ENCODE data around the gene TINAGL1. TPM values are rescaled to one million over a fixed set of nuclear protein-coding genes. Genes with fewer than 3 reads are reported as not detected.

Gene TINAGL1
- polyA plus RNA-seq, 2 donors: 16.4 to 20.0 TPM

- Histone ChIP-seq H3K27me3 (ENCODE audit: control insufficient read depth in 1 of 2, insufficient read depth in 2 of 2, low read length in 2 of 2) (no peaks in the 10 kb centered on the region), H3K9me3 (ENCODE audit: control insufficient read depth in 2 of 2, insufficient read depth in 1 of 2, low read depth in 1 of 2, low read length in 1 of 2) (no peaks in the 10 kb centered on the region), H3K4me3 (ENCODE audit: low read depth in 1 of 2, low read length in 2 of 2) (peak overlapping the region; percentile 26 to 32), H3K36me3 (ENCODE audit: control insufficient read depth in 2 of 2, insufficient read depth in 2 of 2, low read length in 1 of 2) (no peaks in the 10 kb centered on the region), H3K4me1 (ENCODE audit: control insufficient read depth in 2 of 2, insufficient read depth in 2 of 2, low read length in 1 of 2) (peaks cover 3 to 6% of the 10 kb centered on the region in 2 donors), H3K27ac (ENCODE audit: low read depth in 2 of 2, low read length in 1 of 2) (no peak overlapping the region)
- WGBS, 2 donors: 11 to 13% methylated on average over 49 to 56 of the region's 56 CpGs
These were observed 41.8 kb downstream of the TINAGL1 start for GRCh38 chr1:31617916-31618746.

- no peaks in the 10 kb centered on the region for H3K9me3 ChIP-seq (ENCODE audit: control insufficient read depth in 2 of 2, insufficient read depth in 1 of 2, low read depth in 1 of 2, low read length in 1 of 2)
- H3K36me3 ChIP-seq (ENCODE audit: control insufficient read depth in 2 of 2, insufficient read depth in 2 of 2, low read length in 1 of 2): no peaks in the 10 kb centered on the region
- no peak overlapping the region for H3K27ac ChIP-seq (ENCODE audit: low read depth in 2 of 2, low read length in 1 of 2)
- H3K4me1 ChIP-seq (ENCODE audit: control insufficient read depth in 2 of 2, insufficient read depth in 2 of 2, low read length in 1 of 2): peaks cover 3 to 6% of the 10 kb centered on the region in 2 donors
- no peaks in the 10 kb centered on the region for H3K27me3 ChIP-seq (ENCODE audit: control insufficient read depth in 1 of 2, insufficient read depth in 2 of 2, low read length in 2 of 2)
- H3K4me3 ChIP-seq (ENCODE audit: low read depth in 1 of 2, low read length in 2 of 2): no peak overlapping the region
- 76 to 79% methylated on average over 23 of the region's 23 CpGs for WGBS, 2 donors
These were observed 42.9 kb downstream of the TINAGL1 start for GRCh38 chr1:31618916-31619846.

GRCh38 chr1:31620631-31621497, 44.5 kb downstream of the TINAGL1 start:
- peaks cover 3 to 6% of the 10 kb centered on the region in 2 donors for H3K4me1 ChIP-seq (ENCODE audit: control insufficient read depth in 2 of 2, insufficient read depth in 2 of 2, low read length in 1 of 2)
- H3K27ac ChIP-seq (ENCODE audit: low read depth in 2 of 2, low read length in 1 of 2): no peak overlapping the region
- 91 to 92% methylated on average over 20 of the region's 20 CpGs for WGBS, 2 donors
- no peaks in the 10 kb centered on the region for H3K36me3 ChIP-seq (ENCODE audit: control insufficient read depth in 2 of 2, insufficient read depth in 2 of 2, low read length in 1 of 2)
- no peaks in the 10 kb centered on the region for H3K9me3 ChIP-seq (ENCODE audit: control insufficient read depth in 2 of 2, insufficient read depth in 1 of 2, low read depth in 1 of 2, low read length in 1 of 2)
- no peak overlapping the region for H3K4me3 ChIP-seq (ENCODE audit: low read depth in 1 of 2, low read length in 2 of 2)
- no peaks in the 10 kb centered on the region for H3K27me3 ChIP-seq (ENCODE audit: control insufficient read depth in 1 of 2, insufficient read depth in 2 of 2, low read length in 2 of 2)

GRCh38 chr1:31621498-31621820, 45.1 kb downstream of the TINAGL1 start:
- 90 to 93% methylated on average over 5 of the region's 5 CpGs for WGBS, 2 donors
- no peaks in the 10 kb centered on the region for H3K36me3 ChIP-seq (ENCODE audit: control insufficient read depth in 2 of 2, insufficient read depth in 2 of 2, low read length in 1 of 2)
- H3K9me3 ChIP-seq (ENCODE audit: control insufficient read depth in 2 of 2, insufficient read depth in 1 of 2, low read depth in 1 of 2, low read length in 1 of 2): no peaks in the 10 kb centered on the region
- peaks cover 3 to 6% of the 10 kb centered on the region in 2 donors for H3K4me1 ChIP-seq (ENCODE audit: control insufficient read depth in 2 of 2, insufficient read depth in 2 of 2, low read length in 1 of 2)
- no peak overlapping the region for H3K27ac ChIP-seq (ENCODE audit: low read depth in 2 of 2, low read length in 1 of 2)
- no peaks in the 10 kb centered on the region for H3K27me3 ChIP-seq (ENCODE audit: control insufficient read depth in 1 of 2, insufficient read depth in 2 of 2, low read length in 2 of 2)
- no peak overlapping the region for H3K4me3 ChIP-seq (ENCODE audit: low read depth in 1 of 2, low read length in 2 of 2)

GRCh38 chr1:31621847-31622730, 45.8 kb downstream of the TINAGL1 start:
- Histone ChIP-seq H3K4me1 (ENCODE audit: control insufficient read depth in 2 of 2, insufficient read depth in 2 of 2, low read length in 1 of 2) (peaks cover 3 to 6% of the 10 kb centered on the region in 2 donors), H3K4me3 (ENCODE audit: low read depth in 1 of 2, low read length in 2 of 2) (no peak overlapping the region), H3K27ac (ENCODE audit: low read depth in 2 of 2, low read length in 1 of 2) (no peak overlapping the region), H3K27me3 (ENCODE audit: control insufficient read depth in 1 of 2, insufficient read depth in 2 of 2, low read length in 2 of 2) (no peaks in the 10 kb centered on the region), H3K9me3 (ENCODE audit: control insufficient read depth in 2 of 2, insufficient read depth in 1 of 2, low read depth in 1 of 2, low read length in 1 of 2) (no peaks in the 10 kb centered on the region), H3K36me3 (ENCODE audit: control insufficient read depth in 2 of 2, insufficient read depth in 2 of 2, low read length in 1 of 2) (no peaks in the 10 kb centered on the region)
- 70 to 81% methylated on average over 15 of the region's 15 CpGs for WGBS, 2 donors

- WGBS, 2 donors: 96 to 99% methylated on average over 12 of the region's 12 CpGs
- Histone ChIP-seq H3K27ac (ENCODE audit: low read depth in 2 of 2, low read length in 1 of 2) (no peak overlapping the region), H3K27me3 (ENCODE audit: control insufficient read depth in 1 of 2, insufficient read depth in 2 of 2, low read length in 2 of 2) (no peaks in the 10 kb centered on the region), H3K4me3 (ENCODE audit: low read depth in 1 of 2, low read length in 2 of 2) (no peak overlapping the region), H3K9me3 (ENCODE audit: control insufficient read depth in 2 of 2, insufficient read depth in 1 of 2, low read depth in 1 of 2, low read length in 1 of 2) (no peaks in the 10 kb centered on the region), H3K4me1 (ENCODE audit: control insufficient read depth in 2 of 2, insufficient read depth in 2 of 2, low read length in 1 of 2) (peaks cover 0 to 10% of the 10 kb centered on the region in 2 donors), H3K36me3 (ENCODE audit: control insufficient read depth in 2 of 2, insufficient read depth in 2 of 2, low read length in 1 of 2) (peaks cover 0 to 5% of the 10 kb centered on the region in 2 donors)
These were observed 47.0 kb downstream of the TINAGL1 start for GRCh38 chr1:31623365-31623764.

GRCh38 chr1:31624309-31624708, 48.0 kb downstream of the TINAGL1 start:
- no peak overlapping the region for H3K4me3 ChIP-seq (ENCODE audit: low read depth in 1 of 2, low read length in 2 of 2)
- H3K27me3 ChIP-seq (ENCODE audit: control insufficient read depth in 1 of 2, insufficient read depth in 2 of 2, low read length in 2 of 2): no peaks in the 10 kb centered on the region
- peaks cover 0 to 10% of the 10 kb centered on the region in 2 donors for H3K4me1 ChIP-seq (ENCODE audit: control insufficient read depth in 2 of 2, insufficient read depth in 2 of 2, low read length in 1 of 2)
- WGBS, 2 donors: 70 to 78% methylated on average over 5 of the region's 5 CpGs
- H3K9me3 ChIP-seq (ENCODE audit: control insufficient read depth in 2 of 2, insufficient read depth in 1 of 2, low read depth in 1 of 2, low read length in 1 of 2): no peaks in the 10 kb centered on the region
- H3K27ac ChIP-seq (ENCODE audit: low read depth in 2 of 2, low read length in 1 of 2): no peak overlapping the region
- peaks cover 0 to 7% of the 10 kb centered on the region in 2 donors for H3K36me3 ChIP-seq (ENCODE audit: control insufficient read depth in 2 of 2, insufficient read depth in 2 of 2, low read length in 1 of 2)

GRCh38 chr1:31624731-31625514, 48.6 kb downstream of the TINAGL1 start:
- Histone ChIP-seq H3K4me1 (ENCODE audit: control insufficient read depth in 2 of 2, insufficient read depth in 2 of 2, low read length in 1 of 2) (peaks cover 0 to 7% of the 10 kb centered on the region in 2 donors), H3K9me3 (ENCODE audit: control insufficient read depth in 2 of 2, insufficient read depth in 1 of 2, low read depth in 1 of 2, low read length in 1 of 2) (no peaks in the 10 kb centered on the region), H3K27me3 (ENCODE audit: control insufficient read depth in 1 of 2, insufficient read depth in 2 of 2, low read length in 2 of 2) (no peaks in the 10 kb centered on the region), H3K4me3 (ENCODE audit: low read depth in 1 of 2, low read length in 2 of 2) (no peak overlapping the region), H3K27ac (ENCODE audit: low read depth in 2 of 2, low read length in 1 of 2) (no peak overlapping the region), H3K36me3 (ENCODE audit: control insufficient read depth in 2 of 2, insufficient read depth in 2 of 2, low read length in 1 of 2) (peaks cover under 1 to 9% of the 10 kb centered on the region in 2 donors)
- 92 to 94% methylated on average over 16 of the region's 16 CpGs for WGBS, 2 donors

All from esophagus (tissue), 2 donors.